ENCODE data around the gene TBX15. TPM values are rescaled to one million over a fixed set of nuclear protein-coding genes. Genes with fewer than 3 reads are reported as not detected.

The TBX15 gene
- not detected in 2 replicates for total RNA-seq (2014; rRNA removed; shearing (Covaris generic); ENCODE audit: low replicate concordance)

DNA sequence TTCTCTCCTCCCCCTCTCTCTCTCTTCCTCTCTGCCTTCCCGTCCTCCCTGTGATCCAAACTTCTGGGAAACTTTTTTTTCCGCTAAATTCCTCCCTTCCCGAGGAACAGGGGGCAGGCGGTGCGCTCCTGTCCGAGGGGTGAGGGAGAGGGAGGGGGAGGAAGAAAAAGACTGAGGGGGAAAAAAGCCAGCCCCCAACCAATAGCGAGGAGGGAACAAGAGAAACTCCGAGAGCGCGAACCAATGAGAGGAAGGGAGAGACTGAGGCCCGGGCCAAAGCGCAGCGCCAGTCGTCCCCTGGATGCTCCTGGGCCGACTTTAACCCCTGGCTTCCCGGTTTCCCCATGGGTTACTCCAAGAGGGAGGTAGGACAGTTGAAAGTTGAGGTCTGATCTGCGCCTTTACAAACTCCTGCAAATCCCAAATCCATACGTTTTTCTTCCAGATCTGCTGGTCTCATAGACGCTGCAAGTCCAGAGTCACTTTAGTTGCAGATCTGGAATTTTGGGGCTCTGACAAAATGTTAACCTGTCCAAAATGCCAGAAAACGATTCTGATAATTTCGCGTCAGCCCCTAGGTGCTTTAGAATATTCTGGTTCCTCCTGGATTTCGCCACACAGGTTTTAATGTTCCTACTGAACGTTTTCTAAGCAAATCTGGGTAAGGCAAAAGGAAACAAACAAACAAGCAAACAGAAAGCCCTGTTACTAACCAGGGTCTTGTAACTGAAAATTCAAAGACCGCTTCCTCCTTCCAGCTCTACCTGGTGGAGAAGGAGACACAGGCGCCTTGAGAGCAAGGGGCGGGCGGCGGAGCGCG lies at the start of gene TBX15:
Gene TBX15 (minus strand): TSS at position 158 of the 820 bp plus-strand sequence. CDS start 548 bp downstream, outside the sequence.
- in situ Hi-C loops (cut with HindIII; ENCODE audit: low pct_unique_long_range_greater_than_20kb, low sequenced_read_pairs): no loop called here

DNA sequence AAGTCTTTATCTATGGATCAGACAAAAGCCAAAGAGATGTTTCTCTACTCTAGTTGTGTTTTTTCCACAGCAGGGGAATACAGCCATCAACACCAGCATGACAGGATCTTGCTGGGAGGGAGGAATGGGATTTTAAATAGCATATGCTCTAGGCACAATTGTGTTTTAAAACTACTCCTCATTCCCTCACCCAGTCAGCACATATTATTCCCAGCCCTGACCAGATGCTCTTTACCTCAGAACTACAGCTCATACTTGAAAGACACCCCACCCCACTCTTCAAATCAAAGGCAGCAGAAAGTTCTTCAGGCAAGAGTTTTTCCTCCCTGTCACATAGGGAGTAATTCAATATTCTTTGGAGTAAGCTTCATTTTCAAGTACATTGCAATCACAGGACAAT lies 46.2 kb upstream of the TBX15 start:
- in situ Hi-C loops (cut with HindIII; ENCODE audit: low pct_unique_long_range_greater_than_20kb, low sequenced_read_pairs): no loop called here
- no peak for DNase-seq (ENCODE audit: low read depth)

More for the DNA sequence above, at the start of gene TBX15:
- DNase-seq (ENCODE audit: low read depth): no peak

DNA sequence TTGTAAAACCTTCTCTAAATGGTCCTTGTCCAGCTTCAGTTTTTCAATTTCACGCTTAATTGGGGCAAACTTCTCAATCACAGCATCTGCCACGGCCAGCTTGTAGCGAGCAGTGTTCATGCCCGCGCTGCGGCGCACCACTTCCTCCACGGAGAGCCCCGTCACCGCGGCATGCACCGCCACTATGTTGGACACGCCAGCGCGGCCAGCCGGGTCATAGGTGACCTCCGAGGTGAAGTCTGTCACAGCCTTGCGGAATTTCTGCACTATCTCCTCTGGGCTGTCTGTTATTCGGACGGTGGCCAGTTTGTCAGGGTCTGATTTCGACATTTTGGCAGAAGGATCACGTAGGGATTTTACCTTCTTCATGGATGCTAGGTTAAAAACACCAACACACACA lies 44.8 kb upstream of the TBX15 start:
- DNase-seq (ENCODE audit: low read depth): no peak
- in situ Hi-C loops (cut with HindIII; ENCODE audit: low pct_unique_long_range_greater_than_20kb, low sequenced_read_pairs): no loop called here

DNA sequence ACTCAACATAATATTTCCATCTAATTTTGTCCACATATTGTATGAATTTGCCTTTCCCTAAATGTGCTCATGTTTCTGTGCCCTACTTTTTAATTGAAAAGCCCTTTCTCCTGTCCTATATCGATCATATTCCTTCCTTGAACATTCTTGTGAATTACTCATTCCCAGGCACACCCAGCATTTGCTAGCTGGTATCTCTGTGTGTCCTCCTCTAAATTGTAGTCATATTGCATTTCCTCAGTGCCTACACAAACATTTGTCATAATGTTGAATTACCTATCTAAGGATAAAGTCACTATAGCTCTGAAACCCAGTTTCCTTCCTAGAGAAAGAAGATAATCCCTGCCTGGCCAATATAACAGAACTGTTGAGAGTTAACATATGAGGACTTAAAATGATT lies 39.6 kb upstream of the TBX15 start:
- in situ Hi-C loops (cut with HindIII; ENCODE audit: low pct_unique_long_range_greater_than_20kb, low sequenced_read_pairs): no loop called here
- no peak for DNase-seq (ENCODE audit: low read depth)

DNA sequence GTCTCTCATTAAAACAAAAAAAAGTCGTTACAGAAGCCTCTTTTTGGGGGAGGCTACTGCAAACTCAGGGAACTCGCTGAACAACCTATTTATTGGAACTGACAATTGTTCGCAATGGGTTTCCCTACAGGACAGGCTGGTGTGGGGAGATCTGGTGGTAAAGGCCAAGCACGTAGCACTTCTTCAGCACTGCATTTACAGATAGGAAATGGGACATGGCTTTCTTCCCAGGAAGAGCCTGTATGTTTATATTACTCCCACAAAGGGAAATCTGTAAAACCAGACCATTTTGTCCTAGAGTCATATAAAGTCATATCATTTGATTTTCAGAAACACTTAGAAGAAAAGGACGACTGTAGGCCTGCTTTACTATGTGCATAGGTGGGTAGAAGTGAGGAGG lies 38.8 kb upstream of the TBX15 start:
- in situ Hi-C loops (cut with HindIII; ENCODE audit: low pct_unique_long_range_greater_than_20kb, low sequenced_read_pairs): no loop called here
- DNase-seq (ENCODE audit: low read depth): no peak

DNA sequence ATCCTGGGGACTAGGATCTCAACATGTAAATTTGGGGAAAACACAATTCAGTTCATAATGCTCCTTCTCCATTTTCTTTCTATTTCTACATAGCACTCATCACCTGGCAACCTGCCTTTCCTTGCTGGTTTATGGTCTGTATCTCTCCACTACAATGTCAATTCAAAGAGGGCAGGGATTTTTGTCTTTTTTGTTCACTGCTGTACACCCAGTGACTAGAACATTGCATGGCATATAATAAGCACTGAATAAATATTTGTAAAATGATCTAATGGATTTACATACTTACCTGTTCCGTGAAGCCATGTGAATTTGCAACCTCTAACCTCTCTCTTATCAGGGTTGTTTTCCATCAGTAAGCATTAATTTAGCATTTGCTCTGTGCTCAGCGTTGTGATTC lies 27.4 kb upstream of the TBX15 start:
- in situ Hi-C loops (cut with HindIII; ENCODE audit: low pct_unique_long_range_greater_than_20kb, low sequenced_read_pairs): no loop called here
- DNase-seq (ENCODE audit: low read depth): no peak

DNA sequence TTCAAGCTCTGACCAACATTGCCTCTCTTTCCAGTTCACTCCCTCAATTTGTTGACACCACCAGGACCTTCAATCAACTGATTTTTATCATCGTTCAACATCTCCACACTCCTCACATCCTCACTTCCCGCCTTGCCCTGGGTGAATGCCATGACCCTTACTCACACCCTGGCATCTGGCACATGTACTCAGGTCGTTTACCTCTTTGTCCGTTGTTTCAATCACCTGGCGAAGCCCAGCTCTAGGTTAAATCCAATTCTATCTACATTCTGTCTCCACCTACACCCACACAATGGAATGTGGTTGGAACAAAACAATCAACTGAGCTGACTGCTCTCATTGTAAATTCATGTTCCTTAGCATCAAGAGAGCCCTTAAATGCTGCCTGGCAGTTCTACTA lies 24.2 kb upstream of the TBX15 start:
- no peak for DNase-seq (ENCODE audit: low read depth)
- in situ Hi-C loops (cut with HindIII; ENCODE audit: low pct_unique_long_range_greater_than_20kb, low sequenced_read_pairs): no loop called here

DNA sequence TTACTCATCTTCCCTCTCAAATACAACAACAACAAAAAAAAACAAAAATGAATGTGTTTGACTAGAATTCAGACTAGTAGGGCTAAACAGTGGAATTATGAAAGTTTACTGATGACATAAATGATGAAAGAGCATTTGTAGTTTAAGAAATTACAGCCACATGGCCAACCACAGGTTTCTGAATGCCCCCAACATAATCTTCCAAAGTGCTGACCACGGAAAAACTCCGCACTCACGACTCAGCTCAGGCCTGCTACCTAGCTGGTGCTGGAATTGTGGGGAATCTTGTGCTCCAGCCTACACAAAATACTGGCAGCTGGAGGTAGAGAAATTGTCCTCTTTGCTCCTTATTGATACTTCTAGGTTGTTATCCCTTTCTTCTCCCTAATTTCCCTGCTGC lies 23.6 kb upstream of the TBX15 start:
- in situ Hi-C loops (cut with HindIII; ENCODE audit: low pct_unique_long_range_greater_than_20kb, low sequenced_read_pairs): no loop called here
- DNase-seq (ENCODE audit: low read depth): no peak

DNA sequence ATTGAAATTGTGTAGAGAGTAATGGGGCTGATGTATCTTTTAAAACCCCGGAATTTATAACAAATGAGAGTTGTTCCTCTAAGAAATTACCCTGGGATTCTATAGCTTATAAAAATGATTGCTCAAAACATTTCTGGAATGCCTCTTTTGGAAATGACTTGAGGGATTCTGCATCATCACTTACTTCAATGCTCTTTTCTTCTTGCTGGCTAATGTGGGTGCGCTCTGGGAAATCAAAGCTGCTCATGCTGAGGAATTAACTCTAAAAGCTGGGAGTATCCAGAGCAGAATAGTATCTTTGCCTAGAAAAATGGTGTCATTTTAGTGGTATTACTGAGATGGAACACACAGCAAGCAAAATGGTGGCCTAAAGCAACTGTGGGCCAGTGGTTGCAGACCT lies 23.0 kb upstream of the TBX15 start:
- in situ Hi-C loops (cut with HindIII; ENCODE audit: low pct_unique_long_range_greater_than_20kb, low sequenced_read_pairs): no loop called here
- DNase-seq (ENCODE audit: low read depth): no peak

DNA sequence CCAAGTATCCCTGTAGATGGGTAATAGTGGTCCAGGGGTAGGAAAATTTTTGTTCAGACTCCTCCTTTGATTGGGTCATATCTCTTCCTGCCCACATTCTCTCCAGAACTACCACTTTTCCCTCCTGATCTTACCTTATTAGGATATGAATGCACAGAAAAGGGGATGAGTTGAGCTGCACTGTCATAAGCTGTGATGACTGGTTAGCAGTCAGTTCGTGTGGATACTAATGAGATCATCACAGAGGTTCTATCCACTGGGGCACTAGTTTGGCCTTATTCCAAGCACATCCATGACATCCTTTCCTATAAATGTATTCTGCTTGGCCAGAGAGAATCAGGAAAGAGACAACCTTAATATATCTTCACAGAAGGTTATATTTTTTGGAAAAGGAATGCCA lies 22.1 kb upstream of the TBX15 start:
- in situ Hi-C loops (cut with HindIII; ENCODE audit: low pct_unique_long_range_greater_than_20kb, low sequenced_read_pairs): no loop called here
- no peak for DNase-seq (ENCODE audit: low read depth)

DNA sequence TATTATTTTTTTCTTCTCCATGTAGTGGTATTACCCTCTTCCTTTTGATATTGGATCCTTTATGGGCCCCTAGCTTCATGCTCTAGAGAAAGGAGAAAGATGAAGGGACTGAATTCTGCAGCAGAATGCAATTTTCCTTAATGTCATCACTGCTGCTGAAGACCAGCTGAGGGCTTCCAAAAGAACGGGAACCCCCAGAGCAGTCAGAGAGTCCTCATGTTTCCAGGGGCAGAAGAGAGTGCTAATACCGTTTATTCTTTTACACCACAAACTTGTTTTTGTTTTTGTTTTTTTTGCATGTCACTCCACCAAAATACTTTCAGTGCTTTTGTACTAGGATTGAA lies 21.1 kb upstream of the TBX15 start:
- in situ Hi-C loops (cut with HindIII; ENCODE audit: low pct_unique_long_range_greater_than_20kb, low sequenced_read_pairs): no loop called here
- no peak for DNase-seq (ENCODE audit: low read depth)

DNA sequence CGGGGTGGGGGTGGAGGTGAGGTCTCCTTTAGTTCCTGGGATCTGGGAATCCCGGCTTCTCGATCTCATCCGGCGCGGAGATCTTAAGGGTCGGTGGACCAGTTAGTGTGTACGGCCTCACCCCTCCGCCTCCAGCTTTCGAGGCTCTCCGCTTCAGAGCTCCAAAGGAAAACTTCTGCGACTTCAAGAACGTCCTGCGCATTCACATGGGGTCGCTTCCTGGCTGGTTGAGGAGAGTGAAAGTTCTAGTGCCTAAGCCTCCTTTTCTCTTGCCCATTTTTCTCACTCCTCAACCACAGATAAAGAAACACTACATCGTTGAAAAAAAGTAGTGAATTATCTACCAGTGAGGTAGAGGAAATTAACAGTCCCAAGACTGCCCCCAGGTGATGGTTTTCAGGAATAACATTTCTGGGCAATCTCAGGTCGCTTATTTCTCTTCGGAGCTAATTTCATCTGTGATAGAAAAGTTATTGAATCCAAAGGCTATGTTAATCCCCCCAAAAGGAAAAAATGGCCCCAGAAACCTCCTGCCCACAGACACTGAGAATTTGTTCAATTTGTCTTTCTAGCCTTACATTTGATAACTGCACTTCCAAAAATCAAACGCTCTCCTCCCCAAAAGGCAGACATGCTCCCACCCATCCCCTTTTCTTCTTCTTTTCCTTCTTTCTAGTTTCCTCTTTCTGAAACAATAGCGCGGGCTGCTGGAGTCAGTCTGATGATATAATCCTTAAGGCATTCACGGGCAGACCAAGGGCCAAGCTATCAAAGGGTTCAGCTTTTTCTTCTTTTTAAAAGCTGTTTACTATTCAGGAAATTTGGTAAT lies 20.6 kb upstream of the TBX15 start:
- DNase-seq (ENCODE audit: low read depth): peak; percentile 40
- in situ Hi-C loops (cut with HindIII; ENCODE audit: low pct_unique_long_range_greater_than_20kb, low sequenced_read_pairs): no loop called here

DNA sequence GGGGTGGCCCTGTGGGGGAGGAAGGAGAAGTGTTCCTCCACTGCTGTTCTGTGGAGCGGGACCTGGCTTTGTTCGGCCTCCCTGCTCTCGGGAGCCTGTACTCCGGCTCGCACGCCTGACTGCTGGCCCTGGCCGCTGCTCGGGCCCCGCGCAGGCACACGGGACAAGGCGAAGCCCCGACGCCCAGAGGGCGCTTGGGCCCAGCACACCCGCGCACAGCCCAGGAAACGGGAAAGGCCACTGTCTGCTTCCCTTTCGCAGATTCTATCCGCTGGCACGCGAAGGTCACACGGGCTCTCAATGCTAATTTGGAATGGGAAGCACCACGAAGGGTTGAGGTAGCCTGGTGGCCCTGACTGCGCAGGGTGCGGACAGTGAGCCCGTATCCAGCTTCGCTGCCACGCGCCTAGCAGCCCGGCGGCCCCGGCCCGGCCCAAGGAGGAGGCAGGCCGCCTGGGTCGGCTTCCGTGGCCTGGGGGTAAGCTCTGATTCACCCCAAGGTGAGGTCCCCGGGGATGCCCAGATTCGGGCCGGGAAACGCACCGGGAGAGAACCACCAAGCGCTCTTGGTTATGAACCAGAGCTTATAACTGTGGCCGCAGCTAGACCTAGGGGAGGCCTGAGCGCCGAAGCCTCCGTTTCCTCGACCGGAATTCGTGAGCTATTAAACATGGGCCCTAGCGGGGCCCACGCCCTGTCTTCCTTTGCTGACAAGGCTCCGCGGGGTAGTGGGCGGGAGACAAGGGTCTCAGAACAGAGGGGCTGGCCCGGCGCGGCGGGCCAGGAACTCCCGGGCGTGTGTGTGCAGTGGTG lies 19.7 kb upstream of the TBX15 start:
- DNase-seq (ENCODE audit: low read depth): no peak
- in situ Hi-C loops (cut with HindIII; ENCODE audit: low pct_unique_long_range_greater_than_20kb, low sequenced_read_pairs): no loop called here

DNA sequence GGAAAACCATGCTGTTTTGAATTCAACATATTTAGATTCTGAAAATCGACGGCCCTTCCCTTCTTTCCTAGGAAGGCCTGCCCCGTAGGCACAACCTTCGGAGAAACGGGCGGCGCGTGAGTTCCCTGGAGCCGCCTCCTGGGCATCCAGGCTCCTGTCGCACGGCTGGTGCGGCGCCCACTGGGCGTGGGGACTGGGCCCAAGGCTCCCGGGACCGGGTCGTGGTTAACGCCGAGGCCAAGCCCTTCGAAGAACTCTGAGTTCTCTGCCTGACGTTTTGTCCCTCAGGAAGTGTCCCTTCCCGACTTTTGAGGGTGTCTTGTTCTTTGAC lies 19.2 kb upstream of the TBX15 start:
- in situ Hi-C loops (cut with HindIII; ENCODE audit: low pct_unique_long_range_greater_than_20kb, low sequenced_read_pairs): no loop called here
- no peak for DNase-seq (ENCODE audit: low read depth)

DNA sequence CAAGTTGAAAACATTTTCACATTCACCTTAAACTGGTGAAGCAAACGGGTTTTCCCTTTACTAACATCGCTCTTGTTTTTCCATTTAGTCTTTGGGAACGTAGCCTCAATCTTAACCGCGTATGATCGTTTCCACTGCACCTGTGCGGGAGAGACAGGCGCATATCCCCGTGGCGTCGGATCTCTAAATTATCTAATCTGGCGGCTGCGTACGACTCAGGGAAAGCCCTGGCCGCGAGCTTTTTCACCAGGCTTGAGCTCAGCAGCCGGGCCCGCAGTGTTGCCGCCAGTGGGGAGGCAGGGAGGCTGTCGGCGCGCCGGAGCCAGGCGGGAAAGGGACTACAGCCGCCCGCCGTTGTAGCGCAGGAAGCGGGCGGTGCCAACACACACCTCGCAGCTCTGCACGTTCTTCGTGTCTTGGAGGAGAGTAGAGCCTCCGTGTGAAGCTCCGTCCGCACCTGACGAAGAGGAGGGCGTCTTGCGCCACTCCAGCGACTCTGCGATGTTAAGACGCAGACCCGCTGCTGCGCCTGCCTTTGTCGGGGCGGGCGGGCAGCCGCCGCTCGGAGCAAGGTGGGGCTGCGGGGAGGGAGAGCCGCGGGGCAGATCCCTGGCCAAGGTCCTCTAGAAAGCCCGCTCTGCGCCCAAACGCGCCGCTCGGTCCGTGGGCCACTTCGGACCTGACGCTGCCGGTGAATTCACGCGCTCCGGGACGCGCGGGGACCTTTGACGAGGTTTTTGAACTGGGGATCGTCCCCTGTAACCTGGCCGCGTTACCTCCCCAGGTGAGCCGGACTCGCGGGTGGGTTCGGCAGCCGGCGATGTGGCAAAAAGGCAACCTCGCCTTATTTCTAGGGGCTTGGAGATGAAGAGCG lies 18.5 kb upstream of the TBX15 start:
- DNase-seq (ENCODE audit: low read depth): no peak
- in situ Hi-C loops (cut with HindIII; ENCODE audit: low pct_unique_long_range_greater_than_20kb, low sequenced_read_pairs): no loop called here

DNA sequence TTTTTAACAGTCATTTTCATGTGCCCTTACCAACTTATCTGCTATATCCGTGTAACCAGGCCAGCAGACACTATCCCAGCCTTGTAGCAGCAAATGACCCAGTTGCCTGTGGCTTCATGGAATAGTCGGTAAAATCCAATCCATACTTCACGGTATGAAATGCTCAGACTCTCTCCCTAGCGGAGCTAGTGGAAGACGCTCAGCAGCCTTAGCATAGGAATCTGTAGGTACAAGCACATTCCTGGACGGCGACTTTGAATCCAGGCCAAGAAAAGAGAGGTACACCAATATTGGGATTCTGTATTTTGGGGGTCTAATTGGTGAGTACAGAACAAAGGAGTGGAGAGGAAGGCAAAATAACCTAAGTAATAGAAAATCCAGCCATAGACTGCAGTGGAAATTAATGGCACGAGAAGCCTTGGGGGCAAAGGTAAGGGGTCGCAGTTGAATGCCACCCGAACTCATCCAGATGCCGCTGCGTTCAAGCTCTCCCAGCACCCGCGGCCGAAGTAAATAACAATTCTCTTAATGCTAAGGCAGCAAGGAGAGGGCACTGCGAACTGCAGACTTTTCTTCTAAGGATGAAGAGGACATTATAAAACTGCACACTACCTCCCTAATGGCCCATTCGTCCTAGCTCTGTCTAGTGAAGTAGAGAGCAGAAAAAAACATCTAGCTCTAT lies 17.7 kb upstream of the TBX15 start:
- DNase-seq (ENCODE audit: low read depth): no peak
- in situ Hi-C loops (cut with HindIII; ENCODE audit: low pct_unique_long_range_greater_than_20kb, low sequenced_read_pairs): no loop called here

DNA sequence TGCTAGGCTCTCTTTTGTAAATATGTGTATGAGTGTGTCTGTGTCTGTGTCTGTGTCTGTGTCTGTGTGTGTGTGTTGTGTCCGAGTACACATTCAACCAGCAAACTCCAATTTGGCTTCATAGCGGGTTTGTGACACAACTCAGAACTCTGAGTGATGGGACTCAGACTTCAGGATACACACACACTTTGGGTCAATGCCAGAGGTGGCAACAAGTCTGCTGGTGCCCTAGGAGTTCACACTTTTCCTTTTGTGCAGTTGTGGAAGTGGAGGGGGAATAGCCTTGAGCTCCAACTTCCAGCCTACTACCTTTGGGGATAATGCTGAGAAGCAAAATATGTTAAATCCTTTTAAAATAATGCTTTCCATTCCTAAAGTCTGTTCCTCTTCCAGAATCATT lies 16.6 kb upstream of the TBX15 start:
- in situ Hi-C loops (cut with HindIII; ENCODE audit: low pct_unique_long_range_greater_than_20kb, low sequenced_read_pairs): no loop called here
- DNase-seq (ENCODE audit: low read depth): no peak

DNA sequence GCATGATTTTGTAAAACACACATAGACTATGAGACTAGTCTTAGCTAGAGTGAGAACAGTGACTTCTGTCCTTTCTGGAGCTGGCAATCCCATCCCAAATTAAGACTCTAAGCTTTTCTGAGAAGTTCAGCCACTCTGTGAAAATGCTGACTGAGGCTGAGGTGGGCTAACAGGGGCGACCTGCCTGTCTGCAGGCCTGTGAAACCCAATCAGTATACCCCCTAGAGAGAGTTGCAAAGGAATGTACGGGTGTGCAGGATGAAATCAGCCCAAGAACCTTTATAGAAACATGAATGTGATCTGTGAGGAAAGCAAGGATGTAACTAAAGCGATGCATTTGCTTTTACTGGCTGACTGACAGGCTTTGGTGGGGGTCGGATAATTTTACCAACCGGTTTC lies 16.0 kb upstream of the TBX15 start:
- no peak for DNase-seq (ENCODE audit: low read depth)
- in situ Hi-C loops (cut with HindIII; ENCODE audit: low pct_unique_long_range_greater_than_20kb, low sequenced_read_pairs): no loop called here
